GM21786 (cell line): ENCODE measurements around the gene RGS19.

Source experiments
- ATAC-seq: cut with Tn5 transposase; IDR thresholded peaks from one replicate; pipeline ENCODE4 v1.9.1; 2021; ENCODE audit not compliant: unreplicated experiment

RGS19 gene

DNA sequence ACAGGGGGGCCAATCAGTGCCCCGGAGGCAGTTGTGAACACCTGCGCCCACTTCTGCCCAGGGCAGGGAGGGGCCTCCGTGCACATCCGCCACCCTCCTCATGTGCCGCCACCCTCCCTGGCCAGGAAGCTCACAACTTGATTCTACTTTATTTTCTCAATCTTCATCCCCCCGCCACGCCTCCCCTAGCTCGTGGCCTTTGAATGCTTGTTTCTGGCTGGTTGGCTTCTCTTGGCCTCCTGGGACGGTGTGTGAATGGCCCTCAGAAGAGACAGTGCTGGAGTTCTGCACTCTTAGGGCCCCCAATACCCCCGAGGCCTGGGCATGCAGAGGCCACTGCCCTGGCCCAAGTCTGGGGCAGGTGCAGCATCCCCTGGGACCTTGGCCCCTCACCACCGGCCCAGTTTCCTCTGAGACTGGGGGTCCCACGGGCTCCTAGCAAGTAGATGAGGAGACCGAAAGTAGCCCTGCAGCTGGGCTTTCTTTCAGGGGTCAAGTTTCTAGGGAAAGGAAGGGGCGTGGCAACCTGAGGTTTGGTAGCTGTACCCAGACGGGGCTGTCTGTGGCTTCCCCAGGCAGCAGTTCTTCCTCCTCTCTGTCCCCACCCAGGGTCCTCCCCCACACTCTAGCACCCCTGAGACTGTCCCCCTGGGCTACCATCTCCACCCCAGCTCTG is 1.3 kb downstream of the RGS19 start:
- ATAC-seq, result peak; percentile 29

DNA sequence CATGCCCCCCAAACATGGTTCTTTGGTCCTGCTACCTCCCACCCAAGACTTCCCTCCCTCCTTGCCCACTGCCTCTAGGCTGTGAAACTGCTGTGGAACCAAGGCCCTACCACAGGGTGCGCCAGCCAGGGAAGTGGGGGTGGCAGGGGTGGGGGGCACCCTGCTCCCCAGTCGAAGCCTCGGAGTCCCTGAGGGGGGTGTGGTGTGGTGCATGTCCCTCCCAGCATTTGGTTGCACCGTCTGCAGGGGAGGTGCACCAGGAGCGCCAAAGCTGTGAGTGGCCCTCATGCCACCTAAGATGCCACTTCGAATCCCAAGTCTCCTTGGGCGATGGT is 1.8 kb downstream of the RGS19 start:
- ATAC-seq, result no peak

GRCh38 chr20:64077094-64077493 is 2.2 kb downstream of the RGS19 start:
- peak; percentile 34 for ATAC-seq

GRCh38 chr20:64076061-64076997 is 3.0 kb downstream of the RGS19 start:
- no peak for ATAC-seq

DNA sequence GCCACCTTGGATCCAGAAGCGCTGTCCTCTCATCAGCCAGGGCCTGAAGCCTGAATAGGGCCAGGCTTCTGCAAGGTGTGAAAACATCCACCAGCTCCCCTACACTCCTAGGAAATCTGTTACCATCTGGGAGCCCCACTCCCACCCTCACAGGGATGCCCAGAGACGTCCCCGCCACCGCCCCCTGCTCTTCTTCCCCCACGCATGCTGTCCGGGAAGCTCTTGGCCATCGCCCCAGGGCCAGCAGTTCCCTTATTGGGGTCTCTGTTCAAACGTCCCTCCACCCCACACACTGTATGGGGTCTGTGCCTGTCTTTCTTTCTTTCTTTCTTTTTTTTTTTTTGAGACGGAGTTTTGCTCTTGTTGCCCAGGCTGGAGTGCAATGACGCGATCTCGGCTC is 3.8 kb downstream of the RGS19 start:
- ATAC-seq, result no peak

- ATAC-seq, result no peak
These were observed 4.4 kb downstream of the RGS19 start for GRCh38 chr20:64074963-64075362.

- ATAC-seq, result no peak
These were observed 5.0 kb downstream of the RGS19 start for GRCh38 chr20:64074184-64074789.

- no peak for ATAC-seq
These were observed 5.7 kb downstream of the RGS19 start for GRCh38 chr20:64073476-64074183.

- ATAC-seq, result no peak
These were observed 6.7 kb downstream of the RGS19 start for GRCh38 chr20:64072498-64073063.

DNA sequence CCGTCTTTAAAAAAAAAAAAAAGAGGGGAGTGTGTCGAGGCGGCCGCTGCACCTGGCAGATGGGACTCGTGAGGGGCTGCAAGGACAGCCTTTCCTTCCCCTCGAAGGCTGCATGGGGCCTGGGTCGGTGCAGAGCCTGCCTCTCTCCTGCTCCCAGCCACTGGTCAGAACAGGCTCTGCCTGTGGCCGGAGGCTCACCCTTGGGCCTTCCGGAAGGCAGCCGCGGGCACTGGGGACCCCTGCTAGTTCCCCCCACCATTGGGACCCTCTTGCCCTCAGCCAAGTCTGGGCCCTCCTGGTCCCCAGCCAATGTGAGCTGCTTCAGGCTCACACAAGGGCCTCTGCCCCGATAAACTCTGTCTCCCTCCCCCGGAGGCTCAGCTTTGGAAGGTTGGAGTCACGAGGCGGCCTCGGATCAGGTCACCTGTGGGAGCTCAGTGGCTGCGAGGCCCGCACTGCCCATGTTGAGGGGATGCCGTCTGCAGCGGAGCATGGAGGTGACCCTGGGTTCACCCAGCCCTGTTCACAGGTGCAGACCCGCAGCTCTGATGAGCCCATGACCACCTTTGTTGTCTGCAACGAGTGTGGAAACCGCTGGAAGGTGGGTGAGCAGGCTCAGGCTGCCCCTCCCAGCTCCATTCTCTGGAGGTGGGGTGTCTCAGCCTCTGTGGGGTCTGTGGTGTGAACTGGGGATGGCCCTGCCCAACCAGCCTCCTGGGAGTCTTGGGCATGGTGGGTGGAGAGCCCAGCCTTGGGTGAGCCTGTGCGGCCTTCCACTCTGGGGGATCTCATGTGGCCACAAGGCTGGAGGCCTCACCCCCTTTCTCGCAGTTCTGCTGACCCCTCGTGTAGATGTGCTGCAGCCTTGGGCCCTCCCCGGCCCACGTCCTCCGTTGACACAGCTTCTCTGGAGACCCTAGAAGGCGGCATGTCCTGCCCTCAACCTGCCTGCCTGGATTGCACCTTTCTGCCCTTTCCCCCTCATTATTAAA is 7.7 kb downstream of the RGS19 start:
- ATAC-seq, result no peak

GRCh38 chr20:64070244-64070993 is 8.9 kb downstream of the RGS19 start:
- ATAC-seq, result no peak

DNA sequence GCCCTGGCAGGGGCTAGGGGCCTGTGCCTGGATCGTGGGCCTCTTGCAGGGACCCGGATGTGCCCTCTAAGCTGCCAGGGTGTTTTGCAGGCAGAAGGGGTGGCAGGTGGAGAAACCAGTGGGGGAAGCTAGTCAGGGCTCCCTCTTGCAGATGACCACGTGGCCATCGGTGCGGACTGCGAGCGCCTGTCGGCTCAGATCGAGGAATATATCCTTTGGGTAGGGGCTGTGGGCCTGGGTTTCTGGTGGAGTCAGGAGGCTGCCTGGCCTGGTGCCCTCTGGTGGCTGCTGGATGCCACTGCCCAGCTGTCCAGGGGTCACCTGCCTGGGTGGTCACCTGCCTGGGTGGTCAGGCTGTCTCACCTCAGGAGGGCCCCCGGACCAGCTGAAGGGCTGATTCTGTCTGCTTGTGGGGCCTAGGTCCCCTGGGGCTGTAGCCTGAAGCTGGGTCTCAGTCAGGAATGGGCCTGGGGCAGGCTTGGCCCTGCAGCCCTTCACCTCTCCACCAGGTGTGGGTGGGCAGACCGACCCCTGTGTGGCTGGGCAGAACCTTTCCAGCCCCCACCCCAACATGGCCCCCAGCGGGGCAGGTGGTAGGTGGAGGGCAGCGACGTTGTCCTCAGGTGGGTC is 9.6 kb downstream of the RGS19 start:
- ATAC-seq, result no peak

DNA sequence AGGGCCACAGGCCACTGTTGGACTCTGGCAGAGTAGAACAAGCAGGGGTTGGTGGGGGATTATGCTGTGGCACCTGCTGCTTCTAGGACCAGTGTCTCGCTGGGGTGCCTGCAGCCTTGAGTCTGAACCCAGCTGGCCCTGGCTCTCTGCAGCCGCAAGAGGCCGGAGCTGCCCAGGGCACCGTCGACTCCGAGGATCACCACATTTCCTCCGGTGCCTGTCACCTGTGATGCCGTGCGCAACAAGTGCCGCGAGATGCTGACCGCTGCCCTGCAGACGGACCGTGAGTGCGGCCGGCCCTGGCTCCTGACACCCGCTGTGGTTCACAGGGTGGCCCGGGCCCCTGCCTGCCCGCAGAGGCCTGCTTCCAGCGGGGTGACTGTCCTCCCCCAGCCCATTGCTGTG is 10.1 kb downstream of the RGS19 start:
- ATAC-seq, result no peak

- no peak for ATAC-seq
These were observed 10.7 kb downstream of the RGS19 start for GRCh38 chr20:64068386-64069208.

- ATAC-seq, result no peak
These were observed 11.5 kb downstream of the RGS19 start for GRCh38 chr20:64067733-64068307.

DNA sequence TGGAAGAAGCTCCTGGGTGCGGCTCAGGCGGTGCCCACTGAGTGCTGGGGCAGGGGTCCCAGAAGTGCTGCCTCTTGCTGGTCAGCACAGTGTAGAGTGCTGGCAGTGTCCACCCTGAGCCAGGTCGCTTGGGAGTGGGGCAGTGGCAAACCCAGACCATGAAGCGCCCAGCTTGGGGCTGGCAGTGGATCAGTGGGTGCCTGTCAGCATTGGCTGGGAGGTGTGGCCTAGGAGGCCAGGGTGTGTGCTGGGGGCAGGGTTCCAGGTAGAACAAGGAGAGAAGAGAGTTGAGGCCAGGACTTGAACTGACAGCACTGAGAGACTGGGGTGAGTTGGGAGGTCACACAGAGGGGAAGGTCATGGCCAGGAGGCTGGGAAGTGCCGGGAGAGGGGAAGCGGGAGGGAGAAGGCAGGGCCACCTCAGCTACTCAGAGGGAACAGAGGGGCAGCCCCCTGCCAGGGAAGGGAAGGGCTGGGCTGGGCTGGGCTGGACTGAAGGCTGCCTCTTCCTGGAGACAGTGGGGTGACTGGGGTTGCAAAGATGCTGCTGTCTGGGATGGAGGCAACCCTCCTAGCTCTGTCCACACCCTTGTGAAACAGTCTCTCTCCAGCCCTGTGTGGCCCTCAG is 12.2 kb downstream of the RGS19 start:
- no peak for ATAC-seq

- ATAC-seq, result peak; percentile 60
These were observed 13.4 kb downstream of the RGS19 start for GRCh38 chr20:64065974-64066343.
